CD4-positive, alpha-beta T cell (primary cell): ENCODE data around the gene SART1. TPM values are rescaled to one million over a fixed set of nuclear protein-coding genes. Genes with fewer than 3 reads are reported as not detected.

ENCODE experiments used
- ATAC-seq: fragments of 200-7000 bp; cut with Tn5 transposase; one replicate; pipeline ENCODE4 v1.10.0; 2022; ENCODE audit warnings: mild to moderate bottlenecking; ENCODE audit not compliant: poor library complexity
- CTCF ChIA-PET: fragments of 350-600 bp; sonication (Branson Sonifier 250); formaldehyde crosslinking; loops from one replicate; lab custom pipeline; 2021; ENCODE audit warnings: antibody characterized with exemption, inconsistent platforms; lab: Charles Lee
- POLR2A ChIA-PET: fragments of 350-600 bp; sonication (Branson Sonifier 250); formaldehyde crosslinking; loops from one replicate; lab custom pipeline; 2021; ENCODE audit warnings: antibody characterized with exemption, inconsistent platforms; lab: Charles Lee
- DNase-seq, 14 experiments: peaks; one replicate each; pipeline ENCODE4 v3.0.0-alpha.2; 2013 to 2020; ENCODE audit warnings: mixed read lengths in 2 of 14
- H3K27ac ChIP-seq, 2 donors: one replicate each; pipeline versions ENCODE4 v1.5.1 to v1.7.0; 2013; ENCODE audit warnings: low read length in 2 of 2, low read depth in 1 of 2, mild to moderate bottlenecking in 1 of 2
- H3K27me3 ChIP-seq, 2 experiments: 1 replicate in 1 of 2; 2 replicates in 1 of 2; pipeline versions ENCODE4 v1.6.1 to v1.7.0; 2013; ENCODE audit warnings: low read length in 2 of 2, control low read depth in 1 of 2, mild to moderate bottlenecking in 1 of 2, moderate library complexity in 1 of 2; ENCODE audit not compliant: insufficient read depth in 2 of 2, control insufficient read depth in 1 of 2
- H3K36me3 ChIP-seq: one replicate; pipeline ENCODE4 v1.6.1; 2013; ENCODE audit warnings: low read length, control low read depth; ENCODE audit not compliant: insufficient read depth
- H3K4me1 ChIP-seq: one replicate; pipeline ENCODE4 v1.6.1; 2013; ENCODE audit warnings: low read length, control low read depth; ENCODE audit not compliant: insufficient read depth
- H3K4me3 ChIP-seq: one replicate; pipeline ENCODE4 v1.5.1; 2013; ENCODE audit warnings: mild to moderate bottlenecking, low read length, moderate library complexity
- H3K9me3 ChIP-seq, 2 experiments: 1 replicate in 1 of 2; 2 replicates in 1 of 2; pipeline versions ENCODE4 v1.6.1 to v1.7.0; 2013; ENCODE audit warnings: low read length in 2 of 2, mild to moderate bottlenecking in 2 of 2, control low read depth in 1 of 2, moderate library complexity in 1 of 2; ENCODE audit not compliant: control insufficient read depth in 1 of 2, insufficient read depth in 1 of 2
- H3K27ac Mint-ChIP-seq: one replicate; pipeline ENCODE4 v1.8.0; 2020; ENCODE audit warnings: mixed read lengths
- H3K27me3 Mint-ChIP-seq: one replicate; pipeline ENCODE4 v1.8.0; 2021; ENCODE audit warnings: mixed read lengths
- H3K36me3 Mint-ChIP-seq: one replicate; pipeline ENCODE4 v1.8.0; 2021; ENCODE audit warnings: low read depth, mixed read lengths
- H3K4me1 Mint-ChIP-seq: one replicate; pipeline ENCODE4 v1.8.0; 2021; ENCODE audit warnings: low read depth, mixed read lengths
- H3K4me3 Mint-ChIP-seq: one replicate; pipeline ENCODE4 v1.8.0; 2020; ENCODE audit warnings: mild to moderate bottlenecking, mixed read lengths
- H3K9me3 Mint-ChIP-seq: one replicate; pipeline ENCODE4 v1.8.0; 2020; ENCODE audit warnings: mixed read lengths
- CTCF ChIP-seq: fragments of 200-600 bp; IDR thresholded peaks from one replicate; pipeline ENCODE4 v1.8.0; 2022; ENCODE audit warnings: antibody characterized with exemption, mild to moderate bottlenecking
- intact Hi-C, 2 experiments: fragments of 100-400 bp; cut with DNase I in 1 of 2; cut with micrococcal nuclease in 1 of 2; formaldehyde crosslinking; loops; one replicate each; pipeline versions ENCODE4 v1.15.1 to v1.9.0; 2023 to 2025; cut with DNase I, micrococcal nuclease
- total RNA-seq, 174 experiments: library from RNA in 2 of 174; stranded (reverse) in 2 of 174; gene quantifications; one replicate each; pipeline ENCODE4 v1.2.3 and lab custom pipeline; 2021 to 2026

Gene SART1
- total RNA-seq, 2 experiments from 2014 or later, result 78.6 to 80.2 TPM

GRCh38 chr11:65925397-65925796, 36.1 kb upstream of the SART1 start:
- peaks cover 28% of the 10 kb centered on the region for H3K36me3 ChIP-seq
- no peaks in the 10 kb centered on the region for H3K9me3 Mint-ChIP-seq
- H3K27ac ChIP-seq, result no peak overlapping the region
- peak overlapping the region; percentile 61 for H3K27ac Mint-ChIP-seq
- H3K4me1 ChIP-seq, result peaks cover 42% of the 10 kb centered on the region
- intact Hi-C loops, result no loop called here
- peaks cover 40% of the 10 kb centered on the region for H3K4me1 Mint-ChIP-seq
- TF ChIP-seq CTCF, result no peak
- no peaks in the 10 kb centered on the region for H3K27me3 ChIP-seq
- ChIA-PET POLR2A (interaction anchor here (0.8 to 1.1 kb wide), 2 partner anchors 35 to 41 kb away, joined by 3 read pairs; partner anchors contain the start of gene CCDC85B), CTCF (interaction anchor here (0.9 kb wide), 1 partner anchor 145 kb away, joined by 3 read pairs; no protein-coding TSS in a partner anchor)
- H3K27me3 Mint-ChIP-seq, result no peaks in the 10 kb centered on the region
- H3K36me3 Mint-ChIP-seq, result peaks cover 22% of the 10 kb centered on the region
- DNase-seq, result no peak
- peak overlapping the region; percentile 2 for H3K4me3 Mint-ChIP-seq
- no peaks in the 10 kb centered on the region for H3K9me3 ChIP-seq
- no peak overlapping the region for H3K4me3 ChIP-seq
- ATAC-seq, result no peak

- ATAC-seq (peak; percentile 96), DNase-seq (peak; percentile 59 to 93 (median 76))
- H3K4me3 ChIP-seq, result peak overlapping the region; percentile 39
- H3K9me3 ChIP-seq, result no peaks in the 10 kb centered on the region
- peak overlapping the region; percentile 77 for H3K4me3 Mint-ChIP-seq
- POLR2A ChIA-PET, result interaction anchor here (0.8 to 3.2 kb wide), 12 partner anchors 8 to 216 kb away, joined by 3 to 35 read pairs (median 5); partner anchors contain the start of genes BANF1, C11orf68, CCDC85B and CFL1
- H3K36me3 Mint-ChIP-seq, result peaks cover 7% of the 10 kb centered on the region
- peaks cover 8% of the 10 kb centered on the region for H3K36me3 ChIP-seq
- no peaks in the 10 kb centered on the region for H3K9me3 Mint-ChIP-seq
- intact Hi-C loops, result loop anchor here in 1 of 2 experiments (1.0 to 2.0 kb wide), 3 partner anchors 9 to 40 kb away; partner anchors contain the start of genes C11orf68, DRAP1, FIBP and SART1
- H3K27me3 ChIP-seq, result no peaks in the 10 kb centered on the region
- CTCF ChIA-PET, result interaction anchor here (1.0 to 1.6 kb wide), 6 partner anchors 37 to 94 kb away, joined by 3 to 7 read pairs (median 4); partner anchors contain the start of genes CCDC85B, FIBP and MUS81
- TF ChIP-seq CTCF, result no peak
- peak overlapping the region; percentile 95 for H3K27ac Mint-ChIP-seq
- peaks cover 30% of the 10 kb centered on the region for H3K4me1 Mint-ChIP-seq
- H3K4me1 ChIP-seq, result peaks cover 26% of the 10 kb centered on the region
- H3K27ac ChIP-seq, result peak overlapping the region; percentile 78 to 81
- H3K27me3 Mint-ChIP-seq, result no peaks in the 10 kb centered on the region
Observed at GRCh38 chr11:65927904-65928397, 33.6 kb upstream of the SART1 start.

- Histone ChIP-seq H3K27me3 (no peaks in the 10 kb centered on the region), H3K4me3 (peak overlapping the region; percentile 39), H3K4me1 (peaks cover 26% of the 10 kb centered on the region), H3K9me3 (no peaks in the 10 kb centered on the region), H3K36me3 (peaks cover 3% of the 10 kb centered on the region), H3K27ac (peak overlapping the region; percentile 78 to 81)
- peak overlapping the region; percentile 77 for H3K4me3 Mint-ChIP-seq
- H3K9me3 Mint-ChIP-seq, result no peaks in the 10 kb centered on the region
- DNase-seq, result peak in 1 of 14 experiments; percentile 32
- intact Hi-C loops, result loop anchor here in 1 of 2 experiments (1.0 to 2.0 kb wide), 3 partner anchors 9 to 40 kb away; partner anchors contain the start of genes C11orf68, DRAP1, FIBP and SART1
- H3K27ac Mint-ChIP-seq, result peak overlapping the region; percentile 95
- H3K27me3 Mint-ChIP-seq, result no peaks in the 10 kb centered on the region
- ATAC-seq, result no peak
- ChIA-PET POLR2A (interaction anchor here (1.1 to 3.2 kb wide), 9 partner anchors 10 to 74 kb away, joined by 3 to 35 read pairs (median 6); partner anchors contain the start of genes BANF1, C11orf68, CCDC85B and CFL1), CTCF (interaction anchor here (1.1 to 1.6 kb wide), 5 partner anchors 38 to 94 kb away, joined by 3 to 7 read pairs (median 5); partner anchors contain the start of genes CCDC85B, FIBP and MUS81)
- H3K36me3 Mint-ChIP-seq, result no peaks in the 10 kb centered on the region
- peaks cover 24% of the 10 kb centered on the region for H3K4me1 Mint-ChIP-seq
- no peak for TF ChIP-seq CTCF
Observed at GRCh38 chr11:65928667-65929066, 32.9 kb upstream of the SART1 start.
